ENCODE data around the gene LRRC55.

The LRRC55 gene

GRCh38 chr11:57134284-57134683 lies 47.5 kb upstream of the LRRC55 start:
- Histone ChIP-seq H3K4me1 (ENCODE audit: control insufficient read depth, insufficient read depth, low read length) (no peaks in the 10 kb centered on the region), H3K36me3 (ENCODE audit: control insufficient read depth in 2 of 2, insufficient read depth in 1 of 2, low read length in 2 of 2) (no peaks in the 10 kb centered on the region), H3K4me3 (ENCODE audit: low read depth, low read length) (no peak overlapping the region), H3K9me3 (ENCODE audit: control insufficient read depth, insufficient read depth, low read depth, low read length) (no peaks in the 10 kb centered on the region), H3K27ac (ENCODE audit: extremely low read depth, low read depth, low read length) (no peak overlapping the region)
- CTCF ChIA-PET = interaction anchor here (0.9 to 10.7 kb wide), 5 partner anchors 18 to 293 kb away, joined by 3 to 211 read pairs (median 5); no protein-coding TSS in a partner anchor
- no peak for TF ChIP-seq ZNF629 (tag by site-specific recombination; IDR thresholded peaks at IDR 0.05)
- no peak for TF ChIP-seq ZNF184 (tag by site-specific recombination; IDR thresholded peaks at IDR 0.05)
- no peak for TF ChIP-seq ZNF549 (tag by site-specific recombination; IDR thresholded peaks at IDR 0.05)
- no peak for TF ChIP-seq ZNF707 (tag by site-specific recombination; IDR thresholded peaks at IDR 0.05)
- TF ChIP-seq ZNF701 (tag by site-specific recombination; IDR thresholded peaks at IDR 0.05) = no peak
- no peak for TF ChIP-seq ZNF677 (tag by site-specific recombination; IDR thresholded peaks at IDR 0.05)
- no peak for TF ChIP-seq ZNF37A (tag by site-specific recombination; IDR thresholded peaks at IDR 0.05)
- TF ChIP-seq ZNF10 (tag by site-specific recombination; IDR thresholded peaks at IDR 0.05) = no peak
- TF ChIP-seq HOXC10 (CRISPR knock-in tag; IDR thresholded peaks at IDR 0.05) = no peak
- TF ChIP-seq ZNF19 (tag by site-specific recombination; IDR thresholded peaks at IDR 0.05; ENCODE audit: low read depth) = no peak
- TF ChIP-seq ZNF146 (tag by site-specific recombination; IDR thresholded peaks at IDR 0.05) = no peak
- no peak for TF ChIP-seq ZNF571 (tag by site-specific recombination; IDR thresholded peaks at IDR 0.05)
- no peak for TF ChIP-seq ZNF391 (tag by site-specific recombination; IDR thresholded peaks at IDR 0.05; ENCODE audit: borderline replicate concordance, low read depth)
- TF ChIP-seq, protein P1, sequence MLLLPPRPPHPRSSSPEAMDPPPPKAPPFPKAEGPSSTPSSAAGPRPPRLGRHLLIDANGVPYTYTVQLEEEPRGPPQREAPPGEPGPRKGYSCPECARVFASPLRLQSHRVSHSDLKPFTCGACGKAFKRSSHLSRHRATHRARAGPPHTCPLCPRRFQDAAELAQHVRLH (tag by site-specific recombination; IDR thresholded peaks at IDR 0.05) = no peak
- no peak for TF ChIP-seq ZNF121 (tag by site-specific recombination; IDR thresholded peaks at IDR 0.05)
- no peak for TF ChIP-seq ZNF2 (tag by site-specific recombination; IDR thresholded peaks at IDR 0.05)
- TF ChIP-seq CTCF (tag by site-specific recombination; IDR thresholded peaks at IDR 0.05) = no peak
- no peak for TF ChIP-seq MEIS1 (CRISPR knock-in tag; IDR thresholded peaks at IDR 0.05; ENCODE audit: borderline replicate concordance)
- POLR2A ChIA-PET = no interaction called here

- no peaks in the 10 kb centered on the region for H3K9me3 ChIP-seq (ENCODE audit: control insufficient read depth, insufficient read depth, low read depth, low read length)
- H3K4me3 ChIP-seq (ENCODE audit: low read depth, low read length) = no peak overlapping the region
- ChIA-PET POLR2A (no interaction called here), CTCF (interaction anchor here (1.1 to 10.7 kb wide), 2 partner anchors 115 to 294 kb away, joined by 4 to 211 read pairs; no protein-coding TSS in a partner anchor)
- no peaks in the 10 kb centered on the region for H3K36me3 ChIP-seq (ENCODE audit: control insufficient read depth in 2 of 2, insufficient read depth in 1 of 2, low read length in 2 of 2)
- TF ChIP-seq ZSCAN23 (tag by site-specific recombination; IDR thresholded peaks at IDR 0.05) (no peak), PRDM10 (tag by site-specific recombination; IDR thresholded peaks at IDR 0.05) (no peak), ZNF155 (tag by site-specific recombination; IDR thresholded peaks at IDR 0.05) (no peak), GLI4 (tag by site-specific recombination; IDR thresholded peaks at IDR 0.05) (no peak), ZNF558 (tag by site-specific recombination; IDR thresholded peaks at IDR 0.05) (no peak), ZNF701 (tag by site-specific recombination; IDR thresholded peaks at IDR 0.05) (no peak), GLIS2 (tag by site-specific recombination; IDR thresholded peaks at IDR 0.05) (no peak), ZNF157 (tag by site-specific recombination; IDR thresholded peaks at IDR 0.05) (no peak), ZNF623 (tag by site-specific recombination; IDR thresholded peaks at IDR 0.05) (no peak), ZNF677 (tag by site-specific recombination; IDR thresholded peaks at IDR 0.05) (no peak), ZNF174 (tag by site-specific recombination; IDR thresholded peaks at IDR 0.05) (no peak), ZNF830 (tag by site-specific recombination; IDR thresholded peaks at IDR 0.05; ENCODE audit: low read depth) (no peak), ZNF133 (tag by site-specific recombination; IDR thresholded peaks at IDR 0.05) (no peak), ZNF549 (tag by site-specific recombination; IDR thresholded peaks at IDR 0.05) (no peak), ZBTB21 (tag by site-specific recombination; IDR thresholded peaks at IDR 0.05) (no peak), ZNF366 (tag by site-specific recombination; conservative IDR thresholded peaks at IDR 0.05) (no peak)
- no peaks in the 10 kb centered on the region for H3K4me1 ChIP-seq (ENCODE audit: control insufficient read depth, insufficient read depth, low read length)
- no peak overlapping the region for H3K27ac ChIP-seq (ENCODE audit: extremely low read depth, low read depth, low read length)
Measured at GRCh38 chr11:57135020-57135751, 46.6 kb upstream of the LRRC55 start.
